Caki2 (cell line): ENCODE measurements around the gene CCDC3. TPM values are rescaled to one million over a fixed set of nuclear protein-coding genes. Genes with fewer than 3 reads are reported as not detected.
"Not testable (repeated sequence)": the region's sequence is repeated elsewhere in the genome, so short reads cannot be mapped to it uniquely, and the experiment has no call there.

ENCODE experiments used
- DNase-seq: peaks from one replicate; pipeline ENCODE4 v3.0.0-alpha.2; 2015; ENCODE audit warnings: low read depth
- in situ Hi-C: cut with HindIII; loops from 2 replicates; pipeline ENCODE4 v1.10.0; 2016; ENCODE audit warnings: low sequenced_read_pairs, low pct_unique_long_range_greater_than_20kb, mixed read lengths
- total RNA-seq: library from RNA; depleted of rRNA; stranded (reverse); fragments of >200 nt; shearing (Covaris generic); gene quantifications from 2 replicates; pipeline ENCODE4 v1.2.3, GENCODE V29; 2014; ENCODE audit warnings: low replicate concordance; rRNA removed

The CCDC3 gene
- total RNA-seq: not detected in 2 replicates

- no peak for DNase-seq
- in situ Hi-C loops: no loop called here
These were observed at the start of gene CCDC3 for GRCh38 chr10:13001041-13001886. Gene CCDC3, minus strand, starts transcription at chr10:13001713. Its CDS starts 143 bp downstream, at chr10:13001570.

- in situ Hi-C loops: loop anchor here (25.0 kb wide), 1 partner anchor 339 kb away; no protein-coding TSS in a partner anchor
- DNase-seq: no peak
These were observed 49.7 kb upstream of the CCDC3 start for GRCh38 chr10:13051126-13051694.

- DNase-seq: no peak
- in situ Hi-C loops: loop anchor here (25.0 kb wide), 1 partner anchor 338 kb away; no protein-coding TSS in a partner anchor
These were observed 48.4 kb upstream of the CCDC3 start for GRCh38 chr10:13049774-13050420.

- DNase-seq: no peak
- in situ Hi-C loops: no loop called here
These were observed 47.2 kb upstream of the CCDC3 start for GRCh38 chr10:13048762-13049161.

- DNase-seq: no peak
- in situ Hi-C loops: no loop called here
These were observed 46.2 kb upstream of the CCDC3 start for GRCh38 chr10:13047529-13048206.

- DNase-seq: no peak
- in situ Hi-C loops: no loop called here
These were observed 45.5 kb upstream of the CCDC3 start for GRCh38 chr10:13046851-13047528.

- in situ Hi-C loops: no loop called here
- no peak for DNase-seq
These were observed 42.0 kb upstream of the CCDC3 start for GRCh38 chr10:13043520-13043919.

GRCh38 chr10:13039761-13040160 is 38.2 kb upstream of the CCDC3 start:
- DNase-seq: no peak
- in situ Hi-C loops: no loop called here

- no peak for DNase-seq
- in situ Hi-C loops: no loop called here
These were observed 36.9 kb upstream of the CCDC3 start for GRCh38 chr10:13038391-13038790.

- in situ Hi-C loops: no loop called here
- DNase-seq: no peak
These were observed 36.3 kb upstream of the CCDC3 start for GRCh38 chr10:13037832-13038231.

GRCh38 chr10:13036841-13037240 is 35.3 kb upstream of the CCDC3 start:
- in situ Hi-C loops: no loop called here
- DNase-seq: no peak

GRCh38 chr10:13035731-13036130 is 34.2 kb upstream of the CCDC3 start:
- in situ Hi-C loops, DNase-seq: not testable (repeated sequence)

- no peak for DNase-seq
- in situ Hi-C loops: no loop called here
These were observed 25.4 kb upstream of the CCDC3 start for GRCh38 chr10:13026873-13027272.

GRCh38 chr10:13023754-13024153 is 22.2 kb upstream of the CCDC3 start:
- in situ Hi-C loops: no loop called here
- DNase-seq: no peak

GRCh38 chr10:13019280-13019679 is 17.8 kb upstream of the CCDC3 start:
- in situ Hi-C loops: no loop called here

GRCh38 chr10:13018171-13018570 is 16.7 kb upstream of the CCDC3 start:
- in situ Hi-C loops: no loop called here
- no peak for DNase-seq

More at GRCh38 chr10:13019280-13019679, 17.8 kb upstream of the CCDC3 start:
- no peak for DNase-seq

GRCh38 chr10:13016886-13017285 is 15.4 kb upstream of the CCDC3 start:
- in situ Hi-C loops: no loop called here
- no peak for DNase-seq

GRCh38 chr10:13016426-13016825 is 14.9 kb upstream of the CCDC3 start:
- in situ Hi-C loops: no loop called here
- no peak for DNase-seq
